H9 (cell line): Measurements from ENCODE around the gene TET2. TPM values are rescaled to one million over a fixed set of nuclear protein-coding genes. Genes with fewer than 3 reads are reported as not detected.

Source experiments
- DNase-seq: peaks from one replicate; pipeline ENCODE4 v3.0.0-alpha.2; 2017
- H2AFZ ChIP-seq: one replicate; pipeline ENCODE4 v1.6.1; 2013; ENCODE audit warnings: mild to moderate bottlenecking, low read length, control low read depth, moderate library complexity
- H2AK5ac ChIP-seq: 2 replicates; pipeline ENCODE4 v1.6.1; 2013; ENCODE audit warnings: low read length, control low read depth, mixed read lengths; ENCODE audit not compliant: insufficient read length
- H2BK120ac ChIP-seq: one replicate; pipeline ENCODE4 v1.6.1; 2013; ENCODE audit warnings: low read depth, mild to moderate bottlenecking, low read length, control low read depth, inconsistent platforms; ENCODE audit not compliant: poor library complexity, severe bottlenecking
- H2BK12ac ChIP-seq: 2 replicates; pipeline ENCODE4 v1.6.1; 2013; ENCODE audit warnings: low read length, control low read depth, mixed read lengths, low read depth; ENCODE audit not compliant: insufficient read length
- H2BK15ac ChIP-seq: 2 replicates; pipeline ENCODE4 v1.6.1; 2013; ENCODE audit warnings: low read depth, low read length, control low read depth
- H2BK20ac ChIP-seq: one replicate; pipeline ENCODE4 v1.6.1; 2013; ENCODE audit warnings: low read depth, mild to moderate bottlenecking, low read length, control low read depth, inconsistent platforms; ENCODE audit not compliant: poor library complexity, severe bottlenecking
- H2BK5ac ChIP-seq: 2 replicates; pipeline ENCODE4 v1.6.1; 2013; ENCODE audit warnings: low read length, control low read depth, mixed read lengths; ENCODE audit not compliant: insufficient read length
- H3K14ac ChIP-seq: 2 replicates; pipeline ENCODE4 v1.6.1; 2013; ENCODE audit warnings: low read length, control low read depth; ENCODE audit not compliant: insufficient read depth
- H3K18ac ChIP-seq: 2 replicates; pipeline ENCODE4 v1.6.1; 2013; ENCODE audit warnings: low read depth, mild to moderate bottlenecking, mixed read lengths, low read length, control low read depth; ENCODE audit not compliant: insufficient read length
- H3K23ac ChIP-seq: 2 replicates; pipeline ENCODE4 v1.6.1; 2013; ENCODE audit warnings: low read length, control low read depth, mixed read lengths, low read depth; ENCODE audit not compliant: insufficient read length
- H3K23me2 ChIP-seq: 2 replicates; pipeline ENCODE4 v1.6.1; 2013; ENCODE audit warnings: low read depth, mild to moderate bottlenecking, mixed read lengths, low read length, control low read depth; ENCODE audit not compliant: insufficient read length, poor library complexity, severe bottlenecking
- H3K27ac ChIP-seq: 2 replicates; pipeline ENCODE4 v1.5.1; 2013; ENCODE audit warnings: low read length, control low read depth, mixed read lengths, low read depth; ENCODE audit not compliant: insufficient read length
- H3K27me3 ChIP-seq: 2 replicates; pipeline ENCODE4 v1.6.1; 2013; ENCODE audit warnings: low read length, control low read depth, inconsistent platforms; ENCODE audit not compliant: insufficient read depth
- H3K4ac ChIP-seq: 2 replicates; pipeline ENCODE4 v1.6.1; 2013; ENCODE audit warnings: low read depth, mild to moderate bottlenecking, control low read depth, inconsistent platforms, low read length, moderate library complexity
- H3K4me1 ChIP-seq: 2 replicates; pipeline ENCODE4 v1.6.1; 2013; ENCODE audit warnings: low read length, control low read depth, inconsistent platforms; ENCODE audit not compliant: insufficient read depth
- H3K4me2 ChIP-seq: 2 replicates; pipeline ENCODE4 v1.6.1; 2013; ENCODE audit warnings: low read length, control low read depth, mixed read lengths; ENCODE audit not compliant: insufficient read length, insufficient read depth
- H3K56ac ChIP-seq: 2 replicates; pipeline ENCODE4 v1.6.1; 2013; ENCODE audit warnings: low read depth, mild to moderate bottlenecking, mixed read lengths, low read length, control low read depth; ENCODE audit not compliant: insufficient read length
- H3K79me1 ChIP-seq: 2 replicates; pipeline ENCODE4 v1.6.1; 2013; ENCODE audit warnings: low read depth, mild to moderate bottlenecking, moderate library complexity, low read length, control low read depth, inconsistent platforms; ENCODE audit not compliant: insufficient read depth, poor library complexity, severe bottlenecking
- H3K79me2 ChIP-seq: 2 replicates; pipeline ENCODE4 v1.6.1; 2013; ENCODE audit warnings: low read length, control low read depth, inconsistent platforms; ENCODE audit not compliant: insufficient read depth
- H3K9ac ChIP-seq: 2 replicates; pipeline ENCODE4 v1.6.1; 2013; ENCODE audit warnings: low read length, control low read depth, mixed read lengths; ENCODE audit not compliant: insufficient read length; ENCODE audit errors: extremely low read depth
- H3K9me3 ChIP-seq: one replicate; pipeline ENCODE4 v1.6.1; 2013; ENCODE audit warnings: low read depth, low read length, inconsistent platforms; ENCODE audit not compliant: control insufficient read depth
- H3T11ph ChIP-seq: one replicate; pipeline ENCODE4 v1.6.1; 2013; ENCODE audit warnings: mild to moderate bottlenecking, low read length, control low read depth, inconsistent platforms
- H4K20me1 ChIP-seq: one replicate; pipeline ENCODE4 v1.6.1; 2013; ENCODE audit not compliant: control insufficient read depth, insufficient read length, insufficient read depth
- H4K5ac ChIP-seq: 2 replicates; pipeline ENCODE4 v1.6.1; 2013; ENCODE audit warnings: low read depth, mild to moderate bottlenecking, mixed read lengths, low read length, control low read depth; ENCODE audit not compliant: insufficient read length
- H4K8ac ChIP-seq: replicated peaks from 2 replicates; pipeline ENCODE4 v1.6.1; 2013; ENCODE audit warnings: low read length, control low read depth, mixed read lengths, low read depth; ENCODE audit not compliant: insufficient read length
- H4K91ac ChIP-seq: 2 replicates; pipeline ENCODE4 v1.6.1; 2013; ENCODE audit warnings: low read depth, mild to moderate bottlenecking, moderate library complexity, mixed read lengths, low read length, control low read depth; ENCODE audit not compliant: insufficient read length
- H3K27ac Mint-ChIP-seq, 3 experiments: 2 replicates in 2 of 3; 3 replicates in 1 of 3; pipeline ENCODE4 v1.8.0; 2020 to 2021; ENCODE audit warnings: mixed read lengths in 3 of 3, mild to moderate bottlenecking in 1 of 3, moderate library complexity in 1 of 3
- H3K27me3 Mint-ChIP-seq: 2 replicates; pipeline ENCODE4 v1.8.0; 2021; ENCODE audit warnings: low read depth, mild to moderate bottlenecking, moderate library complexity, mixed read lengths
- H3K36me3 Mint-ChIP-seq, 3 experiments: 2 replicates in 2 of 3; 3 replicates in 1 of 3; pipeline ENCODE4 v1.8.0; 2020 to 2021; ENCODE audit warnings: low read depth in 3 of 3, mixed read lengths in 3 of 3; ENCODE audit not compliant: insufficient read depth in 1 of 3
- H3K4me1 Mint-ChIP-seq, 2 experiments: 2 replicates each; pipeline ENCODE4 v1.8.0; 2020; ENCODE audit warnings: mixed read lengths in 2 of 2
- H3K4me3 Mint-ChIP-seq, 2 experiments: 2 replicates in 1 of 2; 3 replicates in 1 of 2; pipeline ENCODE4 v1.8.0; 2020 to 2021; ENCODE audit warnings: mild to moderate bottlenecking in 2 of 2, mixed read lengths in 2 of 2, moderate library complexity in 1 of 2
- H3K9me3 Mint-ChIP-seq, 2 experiments: 2 replicates in 1 of 2; 3 replicates in 1 of 2; pipeline ENCODE4 v1.8.0; 2020; ENCODE audit warnings: mild to moderate bottlenecking in 2 of 2, mixed read lengths in 2 of 2, moderate library complexity in 1 of 2
- WGBS: extraction: QIAGEN DNeasy Blood & Tissue Kit; methylation state at CpG from one replicate; pipeline ENCODE4 v1.1.7; 2013; ENCODE audit warnings: missing lambda C conversion rate, low lambda C conversion rate, mixed read lengths; ENCODE audit not compliant: insufficient read length; ENCODE audit errors: extremely low coverage; 5-methylcytosine and 5-hydroxymethylcytosine counted together
- total RNA-seq: library from RNA; stranded (reverse); gene quantifications from 2 replicates; pipeline ENCODE4 v1.2.1, GENCODE V29; 2021
- TF ChIP-seq, protein P1 (sequence below): fragments of 200-600 bp; sonication (generic); conservative IDR thresholded peaks from 3 replicates; pipeline ENCODE4 v1.8.0; 2021; ENCODE audit warnings: antibody characterized with exemption, mild to moderate bottlenecking

TET2 gene
- total RNA-seq, 1 experiment from 2014 or later, result 3.1 TPM

DNA sequence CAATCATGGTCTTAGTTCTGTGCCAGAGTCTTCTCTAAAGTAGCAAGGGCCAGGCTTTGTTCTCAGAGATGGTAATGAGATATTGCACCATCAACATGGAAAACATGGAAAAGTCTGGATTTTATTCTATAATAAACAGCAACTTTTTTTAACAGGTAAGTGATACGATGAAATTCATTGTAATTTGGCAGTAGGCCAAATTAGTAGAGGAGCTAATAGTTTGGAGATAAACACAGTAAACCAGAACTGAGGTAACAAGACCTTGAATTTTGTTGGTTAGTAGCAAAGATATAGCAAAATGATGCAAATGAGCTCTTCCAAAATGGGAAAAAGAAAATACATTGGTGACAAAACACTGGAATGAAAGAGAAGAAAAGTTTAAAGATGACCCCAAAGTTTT is 126.6 kb downstream of the TET2 start:
- Histone ChIP-seq H3K4me1 (no peaks in the 10 kb centered on the region), H3K56ac (no peak overlapping the region), H3K4ac (no peak overlapping the region), H2BK5ac (no peak overlapping the region), H2AFZ (no peak overlapping the region), H3K9ac (no peak overlapping the region), H3T11ph (no peak overlapping the region), H2BK20ac (no peak overlapping the region), H2BK120ac (no peak overlapping the region), H3K14ac (no peak overlapping the region), H2AK5ac (no peak overlapping the region), H3K79me2 (no peaks in the 10 kb centered on the region), H3K27me3 (no peaks in the 10 kb centered on the region), H3K9me3 (no peaks in the 10 kb centered on the region), H3K23me2 (no peaks in the 10 kb centered on the region), H3K4me2 (no peak overlapping the region), H4K8ac (no peak overlapping the region), H4K91ac (no peak overlapping the region), H2BK12ac (no peak overlapping the region), H3K27ac (no peak overlapping the region), H4K20me1 (no peaks in the 10 kb centered on the region), H2BK15ac (no peak overlapping the region), H3K18ac (no peak overlapping the region), H4K5ac (no peak overlapping the region), H3K23ac (no peak overlapping the region), H3K79me1 (no peaks in the 10 kb centered on the region)
- no peak overlapping the region; a peak in 1 of 7 replicates for H3K27ac Mint-ChIP-seq
- WGBS, result no CpG with 5 or more reads among the region's 1 CpG
- H3K4me3 Mint-ChIP-seq, result no peak overlapping the region
- no peaks in the 10 kb centered on the region for H3K27me3 Mint-ChIP-seq
- H3K9me3 Mint-ChIP-seq, result no peaks in the 10 kb centered on the region; a peak in 1 of 5 replicates
- TF ChIP-seq, protein P1, sequence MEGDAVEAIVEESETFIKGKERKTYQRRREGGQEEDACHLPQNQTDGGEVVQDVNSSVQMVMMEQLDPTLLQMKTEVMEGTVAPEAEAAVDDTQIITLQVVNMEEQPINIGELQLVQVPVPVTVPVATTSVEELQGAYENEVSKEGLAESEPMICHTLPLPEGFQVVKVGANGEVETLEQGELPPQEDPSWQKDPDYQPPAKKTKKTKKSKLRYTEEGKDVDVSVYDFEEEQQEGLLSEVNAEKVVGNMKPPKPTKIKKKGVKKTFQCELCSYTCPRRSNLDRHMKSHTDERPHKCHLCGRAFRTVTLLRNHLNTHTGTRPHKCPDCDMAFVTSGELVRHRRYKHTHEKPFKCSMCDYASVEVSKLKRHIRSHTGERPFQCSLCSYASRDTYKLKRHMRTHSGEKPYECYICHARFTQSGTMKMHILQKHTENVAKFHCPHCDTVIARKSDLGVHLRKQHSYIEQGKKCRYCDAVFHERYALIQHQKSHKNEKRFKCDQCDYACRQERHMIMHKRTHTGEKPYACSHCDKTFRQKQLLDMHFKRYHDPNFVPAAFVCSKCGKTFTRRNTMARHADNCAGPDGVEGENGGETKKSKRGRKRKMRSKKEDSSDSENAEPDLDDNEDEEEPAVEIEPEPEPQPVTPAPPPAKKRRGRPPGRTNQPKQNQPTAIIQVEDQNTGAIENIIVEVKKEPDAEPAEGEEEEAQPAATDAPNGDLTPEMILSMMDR, result no peak
- H3K36me3 Mint-ChIP-seq, result peaks cover 11 to 25% (median 15%) of the 10 kb centered on the region in 3 experiments
- DNase-seq, result no peak
- H3K4me1 Mint-ChIP-seq, result peaks cover 5% of the 10 kb centered on the region in 2 experiments
